Non-pigmented ciliary epithelial cell (primary cell): ENCODE data around the gene RIIAD1.
"Not testable (repeated sequence)": the region's sequence is repeated elsewhere in the genome, so short reads cannot be mapped to it uniquely, and the experiment has no call there.

Experiments used
- DNase-seq: peaks from one replicate; pipeline ENCODE4 v3.0.0-alpha.2; 2010; ENCODE audit warnings: low read depth

The RIIAD1 gene

GRCh38 chr1:151711044-151711800 is 10.1 kb upstream of the RIIAD1 start:
- DNase-seq: no peak

GRCh38 chr1:151711951-151712350 is 9.4 kb upstream of the RIIAD1 start:
- no peak for DNase-seq

GRCh38 chr1:151713044-151713443 is 8.3 kb upstream of the RIIAD1 start:
- no peak for DNase-seq

GRCh38 chr1:151713874-151714273 is 7.4 kb upstream of the RIIAD1 start:
- no peak for DNase-seq

GRCh38 chr1:151714820-151715725 is 6.2 kb upstream of the RIIAD1 start:
- DNase-seq: no peak

GRCh38 chr1:151715726-151716404 is 5.5 kb upstream of the RIIAD1 start:
- DNase-seq: no peak

GRCh38 chr1:151716405-151716762 is 4.9 kb upstream of the RIIAD1 start:
- no peak for DNase-seq

GRCh38 chr1:151716771-151717631 is 4.3 kb upstream of the RIIAD1 start, which contains the start of gene CELF3:
Gene CELF3, minus strand, starts transcription at chr1:151716803. Its CDS starts 783 bp downstream, at chr1:151716020.
- no peak for DNase-seq

GRCh38 chr1:151718011-151718431 is 3.3 kb upstream of the RIIAD1 start:
- no peak for DNase-seq

- no peak for DNase-seq
These were observed 2.7 kb upstream of the RIIAD1 start for GRCh38 chr1:151718666-151719065.

GRCh38 chr1:151720125-151720524 is 1.2 kb upstream of the RIIAD1 start:
- no peak for DNase-seq

- no peak for DNase-seq
These were observed 768 bp upstream of the RIIAD1 start for GRCh38 chr1:151720554-151720953.

GRCh38 chr1:151721788-151722510 is 627 bp downstream of the RIIAD1 start:
- no peak for DNase-seq

GRCh38 chr1:151723726-151724370 is 2.5 kb downstream of the RIIAD1 start:
- no peak for DNase-seq

- peak; percentile 13 for DNase-seq
These were observed 7.1 kb downstream of the RIIAD1 start for GRCh38 chr1:151728151-151729054.

- DNase-seq: no peak
These were observed 8.0 kb downstream of the RIIAD1 start for GRCh38 chr1:151729157-151729965.

- no peak for DNase-seq
These were observed 8.6 kb downstream of the RIIAD1 start for GRCh38 chr1:151729966-151730291.

- DNase-seq: no peak
These were observed 11.8 kb downstream of the RIIAD1 start for GRCh38 chr1:151733126-151733525.

GRCh38 chr1:151733995-151734394 is 12.7 kb downstream of the RIIAD1 start:
- DNase-seq: not testable (repeated sequence)
